ENCODE results near the gene SLIT3.

The SLIT3 gene

DNA sequence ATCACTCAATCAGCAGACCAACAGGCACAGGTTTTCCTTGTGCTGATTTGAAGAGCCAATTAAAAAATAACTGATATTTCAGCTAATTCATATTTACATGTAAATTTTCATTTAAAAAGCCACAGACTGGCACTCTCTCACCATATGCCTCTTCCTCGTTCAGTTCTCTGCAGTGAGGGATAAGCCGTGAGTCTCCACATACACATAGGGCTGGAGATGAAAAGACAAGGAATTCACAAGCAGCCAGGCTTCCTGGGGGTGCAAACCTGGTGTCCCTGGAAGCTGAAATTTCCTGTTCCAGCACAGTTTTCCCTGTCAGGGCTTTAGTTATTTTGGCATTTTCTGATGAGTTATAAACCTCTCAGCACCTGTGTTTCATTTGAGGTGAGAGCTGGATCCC is 397.9 kb downstream of the SLIT3 start:
- no peak for DNase-seq

DNA sequence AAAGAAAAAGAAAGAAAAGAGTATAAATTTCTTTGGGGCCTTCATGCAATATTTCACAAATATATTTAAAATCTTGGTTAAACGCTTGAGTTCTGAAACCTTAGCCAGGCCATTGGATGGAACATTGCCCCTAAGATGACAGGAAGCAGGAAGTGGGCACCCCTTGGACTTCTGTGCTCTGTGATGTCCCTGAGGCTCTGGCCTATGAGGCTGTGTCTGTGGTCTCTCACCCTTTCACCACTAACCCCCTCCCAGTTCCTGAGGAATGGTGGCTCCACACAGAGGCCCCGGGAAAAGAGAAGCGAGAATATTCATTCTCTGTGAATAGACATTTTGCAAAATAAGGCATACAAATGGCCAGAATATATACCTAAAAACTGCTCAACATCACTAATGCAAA is 401.3 kb downstream of the SLIT3 start:
- no peak for DNase-seq

DNA sequence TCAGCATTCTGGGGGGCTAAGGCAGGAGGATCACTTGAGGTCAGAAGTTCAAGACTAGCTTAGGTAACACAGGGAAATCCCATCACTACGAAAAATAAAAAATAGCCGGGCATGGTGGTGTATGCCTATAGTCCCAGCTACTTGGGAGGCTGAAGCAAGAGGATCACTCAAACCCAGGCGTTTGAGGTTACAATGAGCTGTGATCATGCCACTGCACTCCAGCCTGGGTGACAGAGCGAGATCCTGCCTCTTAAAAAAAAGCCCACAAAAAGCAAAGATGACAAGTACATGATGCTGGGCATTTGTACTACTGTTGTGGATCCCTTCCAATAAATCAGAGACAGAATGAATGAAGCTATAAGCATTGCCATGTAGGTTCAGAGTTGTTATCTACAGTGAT is 401.7 kb downstream of the SLIT3 start:
- no peak for DNase-seq

DNA sequence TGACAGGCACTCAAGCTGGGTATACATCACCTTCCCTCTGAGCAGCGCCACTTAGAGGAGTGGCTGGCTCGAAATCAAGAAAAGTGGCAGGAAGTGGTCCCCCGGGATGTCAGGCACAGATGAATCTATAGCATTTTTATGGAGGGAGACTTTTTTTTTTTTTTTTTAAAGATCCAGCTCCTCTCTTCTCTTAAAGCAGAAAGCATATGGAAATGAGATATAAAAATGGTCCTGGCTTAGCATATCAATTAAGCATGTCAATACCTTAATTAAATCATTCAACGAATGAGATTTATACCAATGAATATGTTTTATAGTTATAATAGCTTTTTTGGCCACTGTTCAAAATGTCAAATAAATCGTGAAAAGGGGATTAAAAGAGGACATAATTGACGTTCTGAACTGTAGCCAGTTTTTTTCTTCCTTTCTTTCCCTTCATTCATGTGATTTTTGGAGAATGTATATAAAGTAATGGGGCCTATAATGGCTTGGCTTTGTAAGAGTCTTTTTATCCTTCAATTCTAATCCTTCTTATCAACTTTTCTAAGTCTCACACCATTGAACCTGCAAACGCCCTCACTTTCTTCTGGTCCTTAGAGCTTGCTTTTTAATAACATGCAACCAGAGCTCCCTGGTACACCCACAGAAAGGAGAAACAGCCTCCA is 402.6 kb downstream of the SLIT3 start:
- no peak for DNase-seq

DNA sequence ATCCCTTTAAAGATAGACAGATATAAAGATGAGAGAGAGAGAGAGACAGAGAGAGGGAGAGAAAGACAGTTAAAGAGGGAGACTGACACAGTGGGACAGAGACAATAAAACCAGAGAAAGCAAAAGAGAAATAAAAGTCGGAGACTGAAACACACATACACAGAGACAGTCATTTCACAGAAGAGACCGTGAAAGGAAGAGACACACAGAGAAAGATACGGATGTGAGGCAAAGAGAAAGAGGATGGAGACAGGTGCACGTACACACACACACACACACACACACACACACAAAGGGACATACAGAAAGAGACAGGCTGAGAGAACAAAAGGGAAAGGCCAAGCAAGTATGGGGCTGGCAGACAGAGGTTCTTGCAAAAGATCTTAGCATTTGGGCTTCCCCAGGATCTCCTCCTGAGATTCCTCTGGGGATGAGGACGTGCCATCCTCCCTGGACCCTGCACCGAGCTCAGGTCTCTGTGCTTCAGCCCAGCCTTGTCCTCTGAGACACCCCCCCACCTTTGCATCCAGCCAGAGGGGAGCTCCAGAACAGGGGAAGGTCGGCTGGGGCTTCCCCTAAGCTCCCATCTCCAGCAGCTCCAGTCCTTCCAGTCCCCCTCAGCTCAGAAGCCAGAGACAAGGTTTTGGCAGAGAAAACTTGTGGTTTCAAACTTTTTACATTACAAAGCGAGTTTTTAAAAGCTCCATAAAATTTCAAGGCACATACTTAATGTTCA is 403.4 kb downstream of the SLIT3 start:
- no peak for DNase-seq

DNA sequence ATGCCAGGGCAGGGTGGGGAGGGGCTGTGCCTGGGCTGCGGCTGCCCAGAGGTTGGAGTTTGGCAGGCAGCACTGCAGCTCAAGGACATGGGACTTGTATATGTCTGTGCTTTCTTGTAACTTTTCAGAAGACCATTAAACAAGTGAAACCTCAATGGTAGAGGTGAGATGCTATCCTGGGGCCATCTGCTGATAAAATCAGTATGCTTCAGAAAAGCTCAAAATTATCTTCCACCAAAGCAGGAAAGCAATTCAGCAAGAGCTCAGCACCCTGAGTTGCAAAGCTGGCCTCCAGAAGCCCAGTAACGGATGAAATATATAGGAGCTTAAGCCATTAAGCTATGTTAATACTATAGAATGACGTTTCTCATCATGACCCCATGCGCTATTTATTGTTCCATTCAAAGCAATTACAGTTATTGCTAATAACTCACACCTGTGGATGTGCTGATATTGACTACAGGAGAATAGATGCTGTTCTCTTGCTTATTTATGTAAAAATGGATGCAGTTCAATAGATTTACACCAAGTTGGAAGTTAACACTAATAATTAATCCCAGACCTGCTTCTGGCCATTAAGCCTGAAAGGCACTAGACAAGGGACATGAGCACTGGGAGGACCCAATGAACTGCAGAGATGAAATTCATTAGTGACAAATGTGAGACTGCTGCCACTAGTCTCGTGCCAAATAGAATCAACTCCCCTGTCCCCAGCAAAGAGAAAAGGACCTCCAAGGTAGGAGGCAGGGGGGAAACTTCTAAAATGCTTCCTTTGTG is 405.5 kb downstream of the SLIT3 start:
- DNase-seq, result no peak

DNA sequence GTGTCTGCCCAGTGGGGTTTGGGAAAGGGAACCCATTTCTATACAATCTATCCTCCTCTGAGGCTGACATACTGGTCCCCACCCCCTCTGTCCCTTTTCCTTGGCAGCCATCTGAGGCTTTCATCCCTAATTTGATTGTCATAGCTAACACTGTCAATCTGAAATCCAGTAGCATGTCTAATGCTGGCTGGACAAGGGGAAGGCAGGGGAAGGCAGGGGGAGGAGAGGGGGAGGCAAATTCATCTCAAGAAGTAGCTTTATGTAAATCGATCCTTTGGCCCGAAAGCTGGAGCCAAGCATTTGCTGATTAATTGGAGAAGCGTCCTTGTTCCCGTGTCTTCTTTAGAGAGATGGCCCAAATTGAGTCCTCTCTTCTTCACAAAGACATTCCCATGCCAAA is 407.7 kb downstream of the SLIT3 start:
- DNase-seq, result no peak

DNA sequence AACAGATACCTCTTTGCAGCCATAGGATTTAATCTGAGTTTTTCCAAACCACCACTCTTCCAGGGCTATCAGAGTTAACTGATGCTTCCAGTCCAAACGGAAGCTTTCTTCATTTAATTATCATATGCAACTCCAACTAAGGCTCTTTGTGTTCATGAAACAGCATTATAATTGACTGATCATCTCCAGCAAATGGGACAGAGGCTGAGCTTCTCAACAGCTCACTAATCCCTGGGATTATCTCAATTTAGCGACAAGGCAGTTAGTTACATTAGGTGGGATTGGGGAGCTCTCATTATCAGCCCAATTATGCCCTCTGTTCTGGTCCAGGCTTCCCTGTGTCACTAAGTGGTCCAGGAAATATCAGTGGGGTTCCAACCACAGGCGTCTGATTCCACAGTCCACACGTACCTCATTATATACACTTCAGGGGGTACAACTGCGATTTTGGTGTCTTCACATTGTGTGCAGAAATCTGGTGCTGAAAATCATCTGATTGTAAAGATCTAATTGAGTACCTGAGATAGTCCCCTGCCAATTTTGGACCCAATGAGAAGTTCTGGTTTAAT is 408.2 kb downstream of the SLIT3 start:
- DNase-seq, result no peak

DNA sequence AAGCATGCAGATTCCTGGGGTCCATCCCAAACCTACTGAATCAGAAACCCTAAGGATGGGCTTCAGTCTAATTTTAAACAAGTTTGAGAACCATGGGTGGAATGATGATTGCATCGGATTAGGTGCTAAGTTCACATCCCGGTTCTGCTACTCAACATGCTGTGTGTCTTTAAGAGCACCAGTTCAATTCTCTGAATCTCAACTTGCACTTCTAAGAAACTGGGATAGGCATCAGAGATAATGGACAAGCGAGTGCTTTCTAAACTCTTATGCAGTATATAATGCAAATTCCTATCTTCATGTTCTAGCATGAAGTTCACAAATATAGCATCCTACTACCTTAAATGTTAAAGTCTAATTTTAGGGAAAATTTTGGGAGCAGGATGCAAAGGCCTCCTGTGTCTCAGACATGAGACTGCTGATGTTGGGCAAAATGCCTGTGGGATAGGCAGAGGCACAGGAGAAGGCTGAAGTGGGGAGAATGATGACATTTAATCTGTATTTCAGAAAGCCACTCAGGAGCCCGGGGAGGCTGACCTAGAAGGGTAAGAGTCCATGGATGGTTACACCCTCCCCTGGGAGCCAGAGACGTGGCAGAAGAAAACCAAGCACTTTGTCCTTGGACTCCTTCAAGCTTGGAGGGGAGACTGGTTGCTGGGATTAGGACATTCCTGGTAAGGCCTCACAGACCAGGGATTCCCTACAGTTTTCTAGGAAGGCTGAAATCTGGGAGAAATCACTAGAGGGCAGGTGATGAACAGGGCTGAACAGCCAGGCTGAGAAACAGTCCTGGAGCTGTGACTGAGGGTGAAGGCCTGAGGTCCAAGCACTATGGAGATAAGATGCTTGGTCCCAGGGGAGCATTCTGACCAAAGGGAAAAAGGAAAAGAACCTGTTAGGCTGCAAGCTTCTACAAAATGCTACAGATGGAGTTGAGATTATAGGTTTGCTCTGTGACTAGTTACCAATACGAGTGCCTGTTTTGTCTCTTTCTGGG is 409.8 kb downstream of the SLIT3 start:
- DNase-seq, result no peak

DNA sequence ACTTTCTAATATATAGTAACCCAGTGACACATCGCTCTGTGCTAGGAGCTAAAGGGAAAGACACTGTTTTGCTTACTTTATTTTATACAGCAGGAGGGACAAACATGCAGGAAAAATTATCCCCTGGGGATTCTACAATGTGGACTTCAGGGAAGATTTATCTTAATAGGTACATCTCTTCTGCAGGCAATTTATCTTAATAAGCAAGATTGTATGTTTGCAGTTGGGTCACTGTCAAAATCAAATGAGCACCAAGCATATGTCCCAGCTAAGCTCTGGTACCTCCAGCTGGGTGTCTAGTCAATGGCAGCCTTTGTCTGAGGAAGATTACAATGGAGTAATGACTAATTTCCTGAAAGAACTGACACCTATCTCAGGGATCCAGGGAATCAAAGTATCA is 411.9 kb downstream of the SLIT3 start:
- no peak for DNase-seq

DNA sequence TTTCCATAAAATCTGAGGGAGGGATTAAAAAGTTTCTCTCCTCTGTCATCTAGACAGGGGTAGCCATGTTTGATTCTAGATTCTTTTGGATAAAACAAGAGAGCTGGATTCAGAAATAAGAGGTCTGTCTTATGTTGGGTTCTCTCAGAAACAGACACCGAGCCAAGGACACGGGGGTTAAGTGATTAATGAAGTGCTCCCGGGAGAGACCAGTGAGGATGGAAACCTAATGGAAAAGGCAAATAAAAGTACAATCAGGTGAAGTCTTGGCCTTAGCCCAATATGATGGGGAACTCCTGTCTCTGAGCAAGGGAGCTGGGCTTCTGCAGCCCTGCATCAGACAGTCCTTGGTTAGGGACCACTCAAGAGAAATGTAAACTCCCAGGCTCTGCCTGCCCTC is 413.0 kb downstream of the SLIT3 start:
- DNase-seq, result no peak

DNA sequence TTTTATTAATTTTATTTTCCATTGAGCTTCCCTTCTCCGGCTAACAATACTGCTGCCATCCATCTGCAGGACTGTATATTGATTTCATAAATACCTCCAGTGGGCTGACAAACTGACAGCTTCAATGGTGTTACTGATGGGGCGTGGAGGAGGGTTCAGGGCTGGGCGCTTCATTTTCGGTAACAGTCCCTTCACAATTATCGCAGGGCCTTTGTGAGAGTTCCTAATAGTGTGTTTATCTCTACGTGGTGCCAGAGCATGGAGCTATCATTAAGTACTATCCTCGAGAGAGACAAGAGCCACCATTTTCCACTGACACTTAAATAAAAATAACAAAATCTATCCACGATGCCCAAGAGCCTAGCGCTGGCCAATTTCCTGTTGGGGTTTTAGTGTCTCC is 414.8 kb downstream of the SLIT3 start:
- DNase-seq, result no peak

DNA sequence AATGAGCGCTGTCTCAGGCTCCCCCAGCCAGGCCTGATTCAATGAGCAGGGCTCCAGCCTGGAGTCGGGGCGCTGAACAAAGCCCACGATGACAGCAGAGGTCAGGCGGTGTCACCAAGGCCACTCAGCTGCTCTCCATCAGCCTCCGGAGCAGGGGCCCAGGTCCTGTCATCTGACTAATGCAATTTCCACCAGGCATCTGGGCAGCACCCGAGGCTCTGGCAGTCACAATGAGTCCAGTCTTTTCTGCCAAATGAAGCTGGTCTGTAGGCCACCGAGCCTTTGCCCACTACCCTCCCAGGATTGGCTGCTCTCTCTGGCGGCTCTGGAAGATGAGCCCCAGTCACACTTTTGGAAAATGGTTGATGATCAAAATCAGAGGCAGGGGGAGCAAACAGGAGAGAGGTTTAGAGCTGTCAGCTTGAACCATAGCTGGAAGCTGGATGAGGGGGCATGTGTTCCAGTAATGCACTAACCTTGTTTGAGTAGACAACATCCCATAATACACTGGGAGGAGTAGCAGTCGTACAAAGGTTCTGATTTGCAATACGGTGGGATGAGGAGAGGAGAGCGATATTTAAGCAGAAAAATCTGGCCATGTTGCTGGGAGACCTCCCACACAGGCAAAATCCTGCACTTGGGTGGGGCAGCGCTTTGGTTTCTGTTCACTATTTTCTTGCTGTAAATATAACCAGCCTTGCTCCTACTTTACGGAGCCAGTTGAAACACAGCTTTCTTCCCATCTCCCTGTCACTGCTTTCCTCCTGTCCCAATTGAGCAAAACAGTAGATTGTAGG is 415.4 kb downstream of the SLIT3 start:
- DNase-seq, result no peak

DNA sequence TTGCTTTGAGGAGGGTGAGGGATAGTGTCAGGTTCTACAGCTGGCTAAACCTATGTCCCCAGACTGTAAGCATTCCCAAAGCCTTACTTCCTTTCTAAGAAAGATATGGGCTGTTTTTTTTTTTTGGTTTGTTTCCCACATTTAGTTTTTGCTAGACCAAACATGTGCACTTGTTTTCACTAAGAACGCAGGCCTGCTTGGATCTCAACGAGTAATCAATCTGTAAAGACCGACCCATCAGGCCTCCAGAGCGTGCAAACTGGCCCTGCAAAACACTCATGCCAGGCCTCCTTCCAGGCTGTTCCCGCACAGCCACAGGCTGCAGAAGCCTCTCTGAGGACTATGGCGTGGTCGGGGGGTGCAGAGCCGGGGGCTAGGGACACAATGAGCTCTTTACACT is 416.9 kb downstream of the SLIT3 start:
- DNase-seq, result no peak

DNA sequence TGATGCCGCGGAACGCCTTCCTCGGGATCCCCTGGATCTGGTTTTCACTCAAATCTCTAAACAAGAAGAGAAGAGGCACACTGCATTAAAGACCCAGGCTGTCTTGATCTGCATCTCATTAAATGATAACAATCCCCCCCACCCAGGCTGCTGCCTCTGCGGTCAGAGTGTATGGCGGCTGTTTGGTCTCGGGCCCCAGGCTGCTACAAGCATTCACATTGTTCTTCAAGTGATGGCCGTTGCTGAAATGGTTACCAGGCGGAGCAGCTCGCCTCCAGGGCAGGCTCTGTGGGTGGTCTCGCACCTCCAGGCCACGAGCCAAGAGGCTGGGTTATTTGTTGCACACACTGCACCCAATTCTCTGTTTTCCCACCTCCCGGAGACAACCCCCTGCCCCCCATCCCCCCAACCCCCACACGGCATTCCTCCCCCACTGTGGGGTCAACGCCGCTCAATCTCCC is 417.6 kb downstream of the SLIT3 start:
- DNase-seq, result no peak

DNA sequence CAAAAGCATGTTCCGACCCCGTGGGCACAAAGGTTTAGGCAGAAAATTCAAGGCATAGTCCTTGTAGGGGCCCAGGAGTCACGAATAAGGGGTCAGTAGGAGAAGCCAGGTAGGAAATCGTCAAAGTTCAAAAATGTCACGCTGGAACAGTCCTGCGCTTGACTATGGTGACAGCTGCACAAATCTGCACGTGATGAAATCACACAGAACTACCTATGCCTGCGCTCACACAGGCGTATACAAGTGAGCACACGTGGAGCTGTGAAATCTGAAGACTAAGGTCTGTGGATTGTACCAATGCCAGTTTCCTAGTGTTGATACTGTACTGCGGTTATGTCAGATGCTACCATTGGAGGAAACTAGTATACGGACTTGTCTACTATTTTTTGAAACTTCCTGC is 418.7 kb downstream of the SLIT3 start:
- DNase-seq, result no peak

DNA sequence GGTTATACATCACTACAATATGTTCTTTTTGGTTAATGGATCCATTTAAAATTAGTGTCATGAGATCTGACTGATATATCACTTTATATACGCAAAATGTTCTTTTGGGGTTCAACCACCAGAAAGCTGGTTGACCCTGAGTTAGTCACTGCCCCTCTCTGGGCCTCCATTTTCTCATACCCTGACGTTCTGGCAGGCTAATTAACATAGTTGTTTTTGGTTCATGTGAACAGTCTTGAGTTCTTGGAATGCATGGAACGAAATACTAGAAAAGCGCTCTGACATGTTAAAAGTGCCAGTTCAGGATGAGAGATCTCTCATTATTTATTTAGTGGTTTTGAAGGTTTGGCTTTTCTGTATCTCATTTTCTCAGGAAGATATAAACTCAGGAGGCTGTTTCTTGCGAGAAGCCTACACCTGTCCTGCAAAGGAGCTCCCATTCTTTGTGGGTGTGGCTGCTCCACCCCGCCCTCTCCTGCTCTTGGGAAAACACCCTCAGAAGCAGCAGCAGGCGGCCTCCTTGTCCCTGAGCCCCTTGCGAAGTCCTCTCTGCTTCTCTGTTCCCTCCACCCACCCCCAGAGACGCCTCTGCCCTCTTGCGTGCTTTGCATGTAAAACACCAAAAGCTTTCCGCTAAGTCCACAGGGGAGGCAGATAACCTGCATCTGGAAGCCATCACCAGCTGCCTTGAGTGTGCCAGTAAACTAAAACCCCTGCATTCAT is 419.4 kb downstream of the SLIT3 start:
- DNase-seq, result no peak

DNA sequence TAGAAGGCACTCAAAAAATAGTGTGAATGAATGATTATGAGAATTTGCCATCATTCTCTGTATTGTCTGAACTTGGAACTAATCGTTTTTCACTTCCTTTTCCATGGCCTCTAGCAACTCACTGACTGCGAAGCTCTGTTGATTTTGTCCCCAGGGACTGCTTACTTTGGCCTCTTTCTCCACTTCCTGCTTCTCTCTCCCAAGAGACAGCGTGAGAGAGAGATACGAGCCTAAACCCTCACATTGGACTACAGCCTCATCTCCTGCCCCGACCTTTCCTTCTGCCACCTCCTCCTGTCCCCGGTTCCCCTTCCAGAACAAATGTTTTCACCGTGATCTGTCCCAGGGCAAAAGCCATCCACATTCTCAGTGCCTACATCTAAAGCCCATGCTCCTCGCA is 421.0 kb downstream of the SLIT3 start:
- DNase-seq, result no peak

DNA sequence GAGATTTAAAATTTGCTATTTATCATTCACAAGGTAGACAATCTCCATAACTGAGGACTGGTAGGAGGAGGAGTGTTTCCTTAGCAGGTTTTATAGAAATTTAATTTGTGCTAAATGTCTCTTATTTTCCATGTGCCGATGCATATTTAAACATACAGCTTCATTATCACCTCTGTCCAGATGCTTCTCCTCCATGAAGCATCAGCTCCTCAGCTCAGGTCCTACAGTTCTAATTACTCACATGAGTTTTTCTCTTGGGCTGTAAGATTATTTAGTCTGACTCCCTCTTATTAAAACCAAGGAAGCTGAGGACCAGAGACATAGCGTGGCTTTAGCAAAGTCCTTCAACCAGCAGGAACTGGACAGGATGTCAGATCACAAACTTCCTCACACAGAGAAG is 421.6 kb downstream of the SLIT3 start:
- DNase-seq, result no peak

DNA sequence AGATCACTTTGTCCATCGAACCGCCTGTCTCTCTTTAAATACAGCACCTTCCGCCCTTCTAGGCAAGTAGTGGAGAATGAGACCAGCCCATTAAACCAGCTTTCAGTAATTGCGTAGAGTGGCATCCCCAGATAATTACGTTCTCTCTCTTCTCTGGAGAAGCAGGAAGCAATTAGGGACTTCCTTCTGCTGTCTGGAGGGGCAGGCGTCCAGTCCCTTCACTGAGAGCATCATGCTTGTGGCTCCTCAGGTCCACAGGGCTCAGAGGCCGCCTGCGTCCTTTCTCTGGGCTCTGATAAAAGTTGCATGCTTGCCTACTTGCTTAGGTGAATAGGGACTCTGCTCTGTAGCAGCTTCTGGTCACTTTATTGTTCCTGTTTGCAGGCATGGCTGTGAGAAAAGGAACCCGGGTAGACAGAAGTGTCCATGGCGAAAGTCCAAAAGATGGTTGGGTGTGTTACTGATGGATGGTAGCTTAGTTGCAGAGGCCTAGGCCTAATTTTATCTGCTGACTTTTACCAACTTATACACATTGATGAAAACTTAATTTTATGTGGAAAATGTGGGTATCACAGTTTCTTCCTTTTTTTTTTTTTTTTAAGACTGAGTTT is 422.7 kb downstream of the SLIT3 start:
- DNase-seq, result no peak

All from T1000 (cell line).